Smooth muscle cell (in vitro differentiated cells): ENCODE results near the gene RBP2. TPM values are rescaled to one million over a fixed set of nuclear protein-coding genes. Genes with fewer than 3 reads are reported as not detected.

Experiments used
- DNase-seq: peaks from one replicate; lab custom pipeline; 2025; ENCODE audit not compliant: unreplicated experiment; lab: John Stamatoyannopoulos, UW
- H2AFZ ChIP-seq: fragments of 200-600 bp; sonication (generic); 2 replicates; pipeline ENCODE4 v1.6.0; 2016; ENCODE audit warnings: antibody characterized with exemption, low read depth, mild to moderate bottlenecking
- H3F3A ChIP-seq: fragments of 200-600 bp; sonication (generic); 2 replicates; pipeline ENCODE4 v1.6.0; 2017; ENCODE audit warnings: antibody characterized with exemption, low read depth
- H3K27ac ChIP-seq: fragments of 200-600 bp; sonication (generic); 2 replicates; pipeline ENCODE4 v1.5.1; 2016; ENCODE audit warnings: low read depth, mild to moderate bottlenecking
- H3K27me3 ChIP-seq: fragments of 200-600 bp; sonication (generic); 2 replicates; pipeline ENCODE4 v1.6.1; 2016; ENCODE audit warnings: low read depth, mild to moderate bottlenecking
- H3K36me3 ChIP-seq: fragments of 200-600 bp; sonication (generic); 2 replicates; pipeline ENCODE4 v1.5.1; 2016; ENCODE audit warnings: low read depth
- H3K4me1 ChIP-seq: fragments of 200-600 bp; sonication (generic); 2 replicates; pipeline ENCODE4 v1.5.1; 2016; ENCODE audit warnings: low read depth
- H3K4me2 ChIP-seq: fragments of 200-600 bp; sonication (generic); 2 replicates; pipeline ENCODE4 v1.6.0; 2016; ENCODE audit warnings: mild to moderate bottlenecking
- H3K4me3 ChIP-seq: fragments of 200-600 bp; sonication (generic); 2 replicates; pipeline ENCODE4 v1.5.1; 2016; ENCODE audit warnings: mild to moderate bottlenecking
- H3K79me2 ChIP-seq: fragments of 200-600 bp; sonication (generic); 2 replicates; pipeline ENCODE4 v1.6.0; 2016; ENCODE audit warnings: low read depth, mild to moderate bottlenecking
- H3K9ac ChIP-seq: fragments of 200-600 bp; sonication (generic); 2 replicates; pipeline ENCODE4 v1.6.0; 2016; ENCODE audit warnings: low read depth
- H3K9me3 ChIP-seq: fragments of 200-600 bp; sonication (generic); replicated peaks from 2 replicates; pipeline ENCODE4 v1.5.1; 2016; ENCODE audit warnings: low read depth
- H4K20me1 ChIP-seq: fragments of 200-600 bp; sonication (generic); 2 replicates; pipeline ENCODE4 v1.6.0; 2016; ENCODE audit warnings: low read depth
- CTCF ChIP-seq: fragments of 200-600 bp; sonication (generic); IDR thresholded peaks from 2 replicates; pipeline ENCODE4 v1.5.1; 2017; ENCODE audit warnings: borderline replicate concordance, mild to moderate bottlenecking, antibody characterized with exemption; ENCODE audit not compliant: insufficient read depth, poor library complexity, severe bottlenecking
- WGBS: methylation state at CpG from one replicate; pipeline ENCODE4 v1.1.7; 2016; ENCODE audit warnings: low lambda C conversion rate; 5-methylcytosine and 5-hydroxymethylcytosine counted together
- polyA plus RNA-seq: library from polyadenylated mRNA; unstranded; fragments of >200 nt; fragmentation: Nextera tagmentation; extraction: Ambion mirVana; gene quantifications from 2 replicates; pipeline ENCODE4 v1.2.1, GENCODE V29; 2016
- total RNA-seq: library from RNA; depleted of rRNA; stranded (reverse); fragments of >200 nt; gene quantifications from 2 replicates; pipeline ENCODE4 v1.2.3, GENCODE V29; 2014

The RBP2 gene
- total and polyA plus RNA-seq, 2 experiments from 2014 or later: not detected

GRCh38 chr3:139458348-139458747, 18.0 kb downstream of the RBP2 start:
- H4K20me1 ChIP-seq: no peaks in the 10 kb centered on the region
- no peak for TF ChIP-seq CTCF
- WGBS: 86% methylated on average over 7 of the region's 7 CpGs
- H3K9me3 ChIP-seq: no peaks in the 10 kb centered on the region
- no peak overlapping the region for H3K4me3 ChIP-seq
- H3K79me2 ChIP-seq: no peaks in the 10 kb centered on the region
- H3K27me3 ChIP-seq: no peaks in the 10 kb centered on the region
- no peak overlapping the region for H2AFZ ChIP-seq
- H3K4me2 ChIP-seq: no peak overlapping the region
- no peak overlapping the region for H3K9ac ChIP-seq
- H3K36me3 ChIP-seq: no peaks in the 10 kb centered on the region
- DNase-seq: no peak
- no peaks in the 10 kb centered on the region for H3F3A ChIP-seq
- H3K4me1 ChIP-seq: no peaks in the 10 kb centered on the region
- H3K27ac ChIP-seq: no peak overlapping the region

- Histone ChIP-seq H3K4me2 (no peak overlapping the region), H3K4me3 (no peak overlapping the region), H3F3A (no peaks in the 10 kb centered on the region), H3K79me2 (no peaks in the 10 kb centered on the region), H3K27me3 (no peaks in the 10 kb centered on the region), H3K27ac (no peak overlapping the region), H2AFZ (no peak overlapping the region), H3K36me3 (no peaks in the 10 kb centered on the region), H4K20me1 (no peaks in the 10 kb centered on the region), H3K9ac (no peak overlapping the region), H3K9me3 (no peaks in the 10 kb centered on the region), H3K4me1 (no peaks in the 10 kb centered on the region)
- no peak for TF ChIP-seq CTCF
- WGBS: 36% methylated on average over 3 of the region's 3 CpGs
- no peak for DNase-seq
Observed at GRCh38 chr3:139457066-139457465, 19.2 kb downstream of the RBP2 start.

- H3K27me3 ChIP-seq: no peaks in the 10 kb centered on the region
- no peak overlapping the region for H3K27ac ChIP-seq
- WGBS: 47% methylated on average over 4 of the region's 4 CpGs
- no peak for TF ChIP-seq CTCF
- no peak overlapping the region for H3K4me2 ChIP-seq
- no peaks in the 10 kb centered on the region for H4K20me1 ChIP-seq
- no peaks in the 10 kb centered on the region for H3K4me1 ChIP-seq
- H3K9ac ChIP-seq: no peak overlapping the region
- H3K79me2 ChIP-seq: no peaks in the 10 kb centered on the region
- H3K4me3 ChIP-seq: no peak overlapping the region
- no peaks in the 10 kb centered on the region for H3F3A ChIP-seq
- no peaks in the 10 kb centered on the region for H3K9me3 ChIP-seq
- no peak for DNase-seq
- no peak overlapping the region for H2AFZ ChIP-seq
- no peaks in the 10 kb centered on the region for H3K36me3 ChIP-seq
Observed at GRCh38 chr3:139456386-139456785, 19.9 kb downstream of the RBP2 start.

GRCh38 chr3:139455855-139456254, 20.5 kb downstream of the RBP2 start:
- no peak for DNase-seq
- H3K9me3 ChIP-seq: no peaks in the 10 kb centered on the region
- 75% methylated on average over 3 of the region's 3 CpGs for WGBS
- no peak for TF ChIP-seq CTCF
- no peaks in the 10 kb centered on the region for H3K36me3 ChIP-seq
- H4K20me1 ChIP-seq: no peaks in the 10 kb centered on the region
- no peaks in the 10 kb centered on the region for H3K27me3 ChIP-seq
- H3K4me2 ChIP-seq: no peak overlapping the region
- H3K27ac ChIP-seq: no peak overlapping the region
- H3K9ac ChIP-seq: no peak overlapping the region
- no peak overlapping the region for H2AFZ ChIP-seq
- no peaks in the 10 kb centered on the region for H3K4me1 ChIP-seq
- H3F3A ChIP-seq: no peaks in the 10 kb centered on the region
- no peak overlapping the region for H3K4me3 ChIP-seq
- no peaks in the 10 kb centered on the region for H3K79me2 ChIP-seq
